Colonic mucosa (tissue), 4 donors: ENCODE measurements around the gene CLNS1A. TPM values are rescaled to one million over a fixed set of nuclear protein-coding genes. Genes with fewer than 3 reads are reported as not detected.

ENCODE experiments used
- DNase-seq: peaks from one replicate; pipeline ENCODE4 v3.0.0-alpha.2; 2020
- H3K27ac ChIP-seq: fragments of 200-600 bp; one replicate; pipeline ENCODE4 v1.8.0; 2021
- H3K27me3 ChIP-seq: fragments of 200-600 bp; one replicate; pipeline ENCODE4 v1.8.0; 2021
- H3K36me3 ChIP-seq: fragments of 200-600 bp; one replicate; pipeline ENCODE4 v1.8.0; 2021
- H3K4me1 ChIP-seq: fragments of 200-600 bp; one replicate; pipeline ENCODE4 v1.8.0; 2021; ENCODE audit warnings: mild to moderate bottlenecking
- H3K4me3 ChIP-seq: fragments of 200-600 bp; one replicate; pipeline ENCODE4 v1.8.0; 2021
- H3K9ac ChIP-seq, 2 donors: one replicate each; pipeline ENCODE4 v1.7.0; 2013; ENCODE audit warnings: control low read depth in 2 of 2, low read depth in 2 of 2, low read length in 2 of 2
- H3K9me3 ChIP-seq: fragments of 200-600 bp; one replicate; pipeline ENCODE4 v1.8.0; 2021
- CTCF ChIP-seq: fragments of 200-600 bp; IDR thresholded peaks from one replicate; pipeline ENCODE4 v1.8.0; 2022; ENCODE audit warnings: antibody characterized with exemption, mild to moderate bottlenecking
- intact Hi-C: fragments of 100-400 bp; cut with DNase I; formaldehyde crosslinking; loops from one replicate; pipeline ENCODE4 v1.14.1; 2022
- total RNA-seq, 2 donors: library from RNA; stranded (reverse); fragmentation: NEBNext Ultra II Directional in 1 of 2; extraction: Animal tissue kit (Norgen Biotek cat#: 25700) in 1 of 2; gene quantifications; one replicate each; pipeline ENCODE4 v1.2.1, GENCODE V29; 2021
- donor health status: healthy.
- donor health status: DM: no; HTN: no; CAD: no.
- donor health status: DM: no; HTN: no; CAD: no.

The CLNS1A gene
- total RNA-seq, 2 donors from 2014 or later: 81.0 to 81.6 TPM

- no peaks in the 10 kb centered on the region for H3K36me3 ChIP-seq
- no peak for DNase-seq
- no peaks in the 10 kb centered on the region for H3K9me3 ChIP-seq
- no peak overlapping the region for H3K9ac ChIP-seq
- H3K27ac ChIP-seq: no peak overlapping the region
- no peak overlapping the region for H3K4me3 ChIP-seq
- no peaks in the 10 kb centered on the region for H3K4me1 ChIP-seq
- no peak for TF ChIP-seq CTCF
- H3K27me3 ChIP-seq: no peaks in the 10 kb centered on the region
- intact Hi-C loops: no loop called here
Measured at GRCh38 chr11:77596626-77597025, 41.0 kb downstream of the CLNS1A start.

GRCh38 chr11:77593883-77594282, 43.7 kb downstream of the CLNS1A start:
- Histone ChIP-seq H3K36me3 (no peaks in the 10 kb centered on the region), H3K4me1 (peaks cover 1% of the 10 kb centered on the region), H3K9me3 (no peaks in the 10 kb centered on the region), H3K27ac (no peak overlapping the region), H3K4me3 (no peak overlapping the region), H3K27me3 (no peaks in the 10 kb centered on the region), H3K9ac (no peak overlapping the region)
- no peak for DNase-seq
- no peak for TF ChIP-seq CTCF
- intact Hi-C loops: no loop called here

- Histone ChIP-seq H3K4me3 (no peak overlapping the region), H3K27me3 (no peaks in the 10 kb centered on the region), H3K9me3 (no peaks in the 10 kb centered on the region), H3K4me1 (peaks cover 6% of the 10 kb centered on the region), H3K36me3 (no peaks in the 10 kb centered on the region), H3K9ac (no peak overlapping the region), H3K27ac (no peak overlapping the region)
- intact Hi-C loops: no loop called here
- no peak for TF ChIP-seq CTCF
- no peak for DNase-seq
Measured at GRCh38 chr11:77592727-77593126, 44.9 kb downstream of the CLNS1A start.

- Histone ChIP-seq H3K9ac (peak overlapping the region; percentile 71 to 96), H3K4me1 (peaks cover 6% of the 10 kb centered on the region), H3K27ac (peak overlapping the region; percentile 88), H3K4me3 (peak overlapping the region; percentile 61), H3K27me3 (no peaks in the 10 kb centered on the region), H3K36me3 (no peaks in the 10 kb centered on the region), H3K9me3 (no peaks in the 10 kb centered on the region)
- intact Hi-C loops: no loop called here
- no peak for TF ChIP-seq CTCF
- DNase-seq: peak; percentile 57
Measured at GRCh38 chr11:77590194-77590782, 47.3 kb downstream of the CLNS1A start.

- no peaks in the 10 kb centered on the region for H3K9me3 ChIP-seq
- H3K4me1 ChIP-seq: peaks cover 6% of the 10 kb centered on the region
- H3K4me3 ChIP-seq: peak within 1 kb of the TSS; percentile 61
- peak within 1 kb of the TSS; percentile 88 for H3K27ac ChIP-seq
- H3K9ac ChIP-seq: peak within 1 kb of the TSS; percentile 71 to 96
- H3K27me3 ChIP-seq: no peaks in the 10 kb centered on the region
- intact Hi-C loops: no loop called here
- no peak for TF ChIP-seq CTCF
- H3K36me3 ChIP-seq: no peaks in the 10 kb centered on the region
- peak; percentile 96 for DNase-seq
Measured at GRCh38 chr11:77589521-77590193, 47.9 kb downstream of the CLNS1A start, which contains the start of gene AQP11. Gene AQP11, plus strand, starts transcription at chr11:77589953. Its CDS starts 40 bp downstream, at chr11:77589993.
